Neural cell (in vitro differentiated cells): Measurements from ENCODE around the gene CFAP157. TPM values are rescaled to one million over a fixed set of nuclear protein-coding genes. Genes with fewer than 3 reads are reported as not detected.

ENCODE experiments used
- H2AFZ ChIP-seq: fragments of 200-600, 300-800 bp; sonication (generic), shearing (Covaris generic); 2 replicates; pipeline ENCODE4 v1.6.0; 2014; ENCODE audit warnings: low read depth, mild to moderate bottlenecking, antibody characterized with exemption, low read length, moderate library complexity
- H3F3A ChIP-seq: fragments of 200-600 bp; shearing (Covaris generic); 2 replicates; pipeline ENCODE4 v1.6.1; 2016; ENCODE audit warnings: mild to moderate bottlenecking, moderate library complexity, mixed read lengths, antibody characterized with exemption, low read length; ENCODE audit not compliant: insufficient read depth, poor library complexity, severe bottlenecking
- H3K27ac ChIP-seq: fragments of 200-600, 300-800 bp; sonication (generic), shearing (Covaris generic); 2 replicates; pipeline ENCODE4 v1.5.1; 2014; ENCODE audit warnings: mild to moderate bottlenecking, low read length, moderate library complexity
- H3K27me3 ChIP-seq: fragments of 300-800, 200-600 bp; sonication (generic), shearing (Covaris generic); 2 replicates; pipeline ENCODE4 v1.6.0; 2014; ENCODE audit warnings: mild to moderate bottlenecking, low read depth, low read length, moderate library complexity; ENCODE audit not compliant: insufficient read depth
- H3K36me3 ChIP-seq: fragments of 300-800, 200-600 bp; sonication (generic), shearing (Covaris generic); 2 replicates; pipeline ENCODE4 v1.5.1; 2014; ENCODE audit warnings: mild to moderate bottlenecking, antibody characterized with exemption, low read length, moderate library complexity; ENCODE audit not compliant: insufficient read depth
- H3K4me2 ChIP-seq: fragments of 300-800, 200-600 bp; sonication (generic), shearing (Covaris generic); 2 replicates; pipeline ENCODE4 v1.6.0; 2014; ENCODE audit warnings: mild to moderate bottlenecking, low read length
- H3K4me3 ChIP-seq: fragments of 300-800, 200-600 bp; sonication (generic), shearing (Covaris generic); 2 replicates; pipeline ENCODE4 v1.5.1; 2014; ENCODE audit warnings: mild to moderate bottlenecking, low read length, moderate library complexity
- H3K79me2 ChIP-seq: fragments of 200-600 bp; shearing (Covaris generic); replicated peaks from 2 replicates; pipeline ENCODE4 v1.6.0; 2014; ENCODE audit warnings: mild to moderate bottlenecking, low read length, moderate library complexity; ENCODE audit not compliant: insufficient read depth
- H3K9ac ChIP-seq: fragments of 300-800, 200-600 bp; sonication (generic), shearing (Covaris generic); 2 replicates; pipeline ENCODE4 v1.6.1; 2016; ENCODE audit warnings: mild to moderate bottlenecking, low read length, mixed read lengths
- H3K9me2 ChIP-seq: fragments of 200-600 bp; shearing (Covaris generic); 2 replicates; pipeline ENCODE4 v1.6.1; 2016; ENCODE audit warnings: mild to moderate bottlenecking, low read length, mixed read lengths; ENCODE audit not compliant: insufficient read depth
- H3K9me3 ChIP-seq: fragments of 200-600, 300-800 bp; sonication (generic), shearing (Covaris generic); 2 replicates; pipeline ENCODE4 v1.6.1; 2016; ENCODE audit warnings: mild to moderate bottlenecking, mixed run types, low read length, moderate library complexity, mixed read lengths
- H4K20me1 ChIP-seq: fragments of 200-600 bp; shearing (Covaris generic); 2 replicates; pipeline ENCODE4 v1.6.1; 2016; ENCODE audit warnings: mild to moderate bottlenecking, mixed run types; ENCODE audit not compliant: insufficient read depth
- CTCF ChIP-seq: fragments of 450-650 bp; IDR thresholded peaks from 2 replicates; pipeline ENCODE4 v1.5.1; 2014; ENCODE audit warnings: antibody characterized with exemption, mild to moderate bottlenecking, moderate library complexity; ENCODE audit not compliant: poor library complexity, severe bottlenecking
- EP300 ChIP-seq: fragments of 450-650 bp; conservative IDR thresholded peaks from 2 replicates; pipeline ENCODE4 v1.6.1; 2014; ENCODE audit warnings: antibody characterized with exemption, mild to moderate bottlenecking, moderate library complexity; ENCODE audit not compliant: poor library complexity, severe bottlenecking
- EZH2 ChIP-seq: fragments of 200-600, 300-800 bp; shearing (Covaris generic), sonication (generic); IDR thresholded peaks from 2 replicates; pipeline ENCODE4 v1.6.1; 2014; ENCODE audit warnings: antibody characterized with exemption, low read length, borderline replicate concordance, mild to moderate bottlenecking; ENCODE audit not compliant: insufficient read depth, poor library complexity, severe bottlenecking
- MXI1 ChIP-seq: fragments of 450-650 bp; conservative IDR thresholded peaks from 2 replicates; pipeline ENCODE4 v1.6.1; 2014; ENCODE audit warnings: antibody characterized with exemption, mild to moderate bottlenecking; ENCODE audit not compliant: poor library complexity, severe bottlenecking
- POLR2AphosphoS5 ChIP-seq: IDR thresholded peaks from 2 replicates; pipeline ENCODE4 v1.6.1; 2012
- RAD21 ChIP-seq: fragments of 450-650 bp; conservative IDR thresholded peaks from 2 replicates; pipeline ENCODE4 v1.6.1; 2014; ENCODE audit warnings: antibody characterized with exemption, mild to moderate bottlenecking, moderate library complexity
- REST ChIP-seq: IDR thresholded peaks from 2 replicates; pipeline ENCODE4 v1.6.1; 2012; ENCODE audit warnings: borderline replicate concordance
- SMC3 ChIP-seq: fragments of 450-650 bp; conservative IDR thresholded peaks from 2 replicates; pipeline ENCODE4 v1.6.1; 2014; ENCODE audit warnings: antibody characterized with exemption, mild to moderate bottlenecking, moderate library complexity; ENCODE audit not compliant: poor library complexity
- TAF1 ChIP-seq: IDR thresholded peaks from 2 replicates; pipeline ENCODE4 v1.6.1; 2012; ENCODE audit warnings: low read depth
- polyA plus RNA-seq: library from polyadenylated mRNA; depleted of rRNA; stranded (reverse); fragments of >200 nt; gene quantifications from 2 replicates; pipeline ENCODE4 v1.2.3, GENCODE V29; 2014

CFAP157 gene
- polyA plus RNA-seq, 1 donor from 2014 or later, result 1.3 TPM

GRCh38 chr9:127664324-127664677 lies 42.5 kb upstream of the CFAP157 start:
- no peak for TF ChIP-seq TAF1
- TF ChIP-seq CTCF, result no peak
- no peak for TF ChIP-seq EP300
- no peak for TF ChIP-seq EZH2
- TF ChIP-seq POLR2AphosphoS5, result no peak
- no peak for TF ChIP-seq SMC3
- TF ChIP-seq REST, result no peak
- TF ChIP-seq RAD21, result no peak
- no peak for TF ChIP-seq MXI1
- Histone ChIP-seq H3K4me3 (no peak overlapping the region), H3K27me3 (no peaks in the 10 kb centered on the region), H3K27ac (no peak overlapping the region), H3K4me2 (no peak overlapping the region), H4K20me1 (no peaks in the 10 kb centered on the region), H3K9ac (no peak overlapping the region), H3K36me3 (no peaks in the 10 kb centered on the region), H3F3A (no peaks in the 10 kb centered on the region), H3K9me2 (no peaks in the 10 kb centered on the region), H3K9me3 (no peaks in the 10 kb centered on the region), H3K79me2 (no peaks in the 10 kb centered on the region), H2AFZ (no peak overlapping the region)

- H3K79me2 ChIP-seq, result no peaks in the 10 kb centered on the region
- H3F3A ChIP-seq, result no peaks in the 10 kb centered on the region
- H4K20me1 ChIP-seq, result no peaks in the 10 kb centered on the region
- H2AFZ ChIP-seq, result no peak overlapping the region
- H3K9me2 ChIP-seq, result no peaks in the 10 kb centered on the region
- H3K36me3 ChIP-seq, result no peaks in the 10 kb centered on the region
- H3K4me3 ChIP-seq, result no peak overlapping the region
- H3K9ac ChIP-seq, result no peak overlapping the region
- TF ChIP-seq CTCF (no peak), SMC3 (no peak), POLR2AphosphoS5 (no peak), TAF1 (no peak)
- H3K27ac ChIP-seq, result no peak overlapping the region
- H3K9me3 ChIP-seq, result no peaks in the 10 kb centered on the region
- no peaks in the 10 kb centered on the region for H3K27me3 ChIP-seq
- no peak overlapping the region for H3K4me2 ChIP-seq
These were observed 41.9 kb upstream of the CFAP157 start for GRCh38 chr9:127664678-127665507.
